ENCODE data around the gene CIB4. TPM values are rescaled to one million over a fixed set of nuclear protein-coding genes. Genes with fewer than 3 reads are reported as not detected.
A peak's percentile ranks its signal among the peaks of the same experiment; 100 is the strongest.

CIB4 gene
- total and polyA plus RNA-seq, 9 of the 15 experiments (the other 6 are each of a cell fraction or from before 2014, with no cell fraction given) = not detected

DNA sequence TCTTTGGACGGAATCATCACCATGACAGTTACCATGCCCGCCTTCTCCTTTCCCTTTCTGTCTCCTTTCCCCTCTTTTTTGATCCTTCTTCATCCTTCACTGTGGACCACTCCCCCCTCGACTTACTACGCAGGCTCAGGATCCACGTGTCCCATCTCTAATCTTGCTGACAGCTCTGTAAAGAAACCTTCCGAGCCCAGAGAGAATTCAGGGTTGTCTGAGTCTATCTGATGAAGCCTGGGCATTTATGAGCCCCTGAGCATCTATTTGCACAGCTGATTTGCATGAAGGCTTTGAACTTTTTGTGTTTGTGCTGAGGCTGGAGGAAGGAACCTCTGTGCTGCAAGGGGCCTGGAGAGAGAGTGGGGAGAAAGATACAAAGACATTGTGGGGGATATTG, 50.7 kb downstream of the CIB4 start:
- no peak for DNase-seq (ENCODE audit: extremely low read depth in 1 of 4, low spot score in 3 of 4)
- Histone ChIP-seq H3K4me1 (replicated peaks in 1 of 2; ENCODE audit: control insufficient read depth in 2 of 2, insufficient read depth in 2 of 2, low read length in 2 of 2) (no peaks in the 10 kb centered on the region; a peak in 2 of 5 replicates), H4K20me1 (replicated peaks; ENCODE audit: control insufficient read depth, insufficient read depth, low read length) (0 out of 2 replicates have a peak, but pooled peaks cover 2% of the 10 kb centered on the region), H3K36me3 (ENCODE audit: control insufficient read depth, insufficient read depth, low read length) (no peaks in the 10 kb centered on the region), H3K4me3 (no peak overlapping the region), H3K4me2 (ENCODE audit: insufficient read depth, low read length) (no peak overlapping the region), H3K79me2 (ENCODE audit: control insufficient read depth, insufficient read depth, low read length) (no peaks in the 10 kb centered on the region), H2AFZ (ENCODE audit: low read depth, low read length) (no peak overlapping the region), H3K27me3 (ENCODE audit: control insufficient read depth in 2 of 2, insufficient read depth in 2 of 2, low read length in 2 of 2) (peaks cover 23 to 52% of the 10 kb centered on the region in 2 experiments; a peak in 4 of 5 replicates), H3K9ac (ENCODE audit: insufficient read depth in 1 of 2, low read depth in 2 of 2, low read length in 2 of 2) (no peak overlapping the region), H3K9me3 (replicated peaks; ENCODE audit: control insufficient read depth, insufficient read depth, low read depth, low read length) (no peaks in the 10 kb centered on the region), H3K9me1 (ENCODE audit: control insufficient read depth, insufficient read depth, low read length) (no peaks in the 10 kb centered on the region), H3K27ac (ENCODE audit: extremely low read depth, low read depth, low read length) (no peak overlapping the region)
- intact Hi-C loops (cut with micrococcal nuclease) = no loop called here
- in situ Hi-C loops (cut with MboI) = no loop called here
- ChIA-PET POLR2A (interaction anchor here (0.6 kb wide), 1 partner anchor 188 kb away, joined by 3 read pairs; no protein-coding TSS in a partner anchor), CTCF (ENCODE audit: low intra/inter-chr PET ratio) (no interaction called here)
- no peak for FAIRE-seq
- BruUV-seq (replicated peaks) = no TSS peak
- 2% methylated on average over 6 of the region's 6 CpGs for WGBS (ENCODE audit: insufficient coverage, low coverage, missing lambda C conversion rate)
- no peak for TF ChIP-seq CHCHD3 (CRISPR knock-in tag; IDR thresholded peaks at IDR 0.05)
- TF ChIP-seq NRF1 (conservative IDR thresholded peaks at IDR 0.05 in 1 of 2, IDR thresholded peaks at IDR 0.05 in 1 of 2) = peak; percentile 63 to 66
- ATAC-seq = no peak

GRCh38 chr2:26588576-26588975, 52.6 kb downstream of the CIB4 start:
- H3K27me3 ChIP-seq (ENCODE audit: control insufficient read depth in 2 of 2, insufficient read depth in 2 of 2, low read length in 2 of 2) = peaks cover 29 to 63% of the 10 kb centered on the region in 2 experiments; a peak in 4 of 5 replicates
- DNase-seq (ENCODE audit: extremely low read depth in 1 of 4, low spot score in 3 of 4) = no peak
- TF ChIP-seq PPARD (CRISPR knock-in tag; IDR thresholded peaks at IDR 0.05) = no peak
- TF ChIP-seq ZNF695 (CRISPR knock-in tag; IDR thresholded peaks at IDR 0.05) = no peak
- TF ChIP-seq KDM5B (IDR thresholded peaks at IDR 0.05; ENCODE audit: insufficient replicate concordance, low read depth, low read length) = no peak
- TF ChIP-seq CC2D1A (IDR thresholded peaks at IDR 0.05) = no peak
- no peak for TF ChIP-seq ZNF395 (CRISPR knock-in tag; IDR thresholded peaks at IDR 0.05)
- TF ChIP-seq MTF1 (CRISPR knock-in tag; IDR thresholded peaks at IDR 0.05; ENCODE audit: borderline replicate concordance) = no peak
- no peak for TF ChIP-seq ZBTB17 (CRISPR knock-in tag; IDR thresholded peaks at IDR 0.05)
- TF ChIP-seq, protein P1, sequence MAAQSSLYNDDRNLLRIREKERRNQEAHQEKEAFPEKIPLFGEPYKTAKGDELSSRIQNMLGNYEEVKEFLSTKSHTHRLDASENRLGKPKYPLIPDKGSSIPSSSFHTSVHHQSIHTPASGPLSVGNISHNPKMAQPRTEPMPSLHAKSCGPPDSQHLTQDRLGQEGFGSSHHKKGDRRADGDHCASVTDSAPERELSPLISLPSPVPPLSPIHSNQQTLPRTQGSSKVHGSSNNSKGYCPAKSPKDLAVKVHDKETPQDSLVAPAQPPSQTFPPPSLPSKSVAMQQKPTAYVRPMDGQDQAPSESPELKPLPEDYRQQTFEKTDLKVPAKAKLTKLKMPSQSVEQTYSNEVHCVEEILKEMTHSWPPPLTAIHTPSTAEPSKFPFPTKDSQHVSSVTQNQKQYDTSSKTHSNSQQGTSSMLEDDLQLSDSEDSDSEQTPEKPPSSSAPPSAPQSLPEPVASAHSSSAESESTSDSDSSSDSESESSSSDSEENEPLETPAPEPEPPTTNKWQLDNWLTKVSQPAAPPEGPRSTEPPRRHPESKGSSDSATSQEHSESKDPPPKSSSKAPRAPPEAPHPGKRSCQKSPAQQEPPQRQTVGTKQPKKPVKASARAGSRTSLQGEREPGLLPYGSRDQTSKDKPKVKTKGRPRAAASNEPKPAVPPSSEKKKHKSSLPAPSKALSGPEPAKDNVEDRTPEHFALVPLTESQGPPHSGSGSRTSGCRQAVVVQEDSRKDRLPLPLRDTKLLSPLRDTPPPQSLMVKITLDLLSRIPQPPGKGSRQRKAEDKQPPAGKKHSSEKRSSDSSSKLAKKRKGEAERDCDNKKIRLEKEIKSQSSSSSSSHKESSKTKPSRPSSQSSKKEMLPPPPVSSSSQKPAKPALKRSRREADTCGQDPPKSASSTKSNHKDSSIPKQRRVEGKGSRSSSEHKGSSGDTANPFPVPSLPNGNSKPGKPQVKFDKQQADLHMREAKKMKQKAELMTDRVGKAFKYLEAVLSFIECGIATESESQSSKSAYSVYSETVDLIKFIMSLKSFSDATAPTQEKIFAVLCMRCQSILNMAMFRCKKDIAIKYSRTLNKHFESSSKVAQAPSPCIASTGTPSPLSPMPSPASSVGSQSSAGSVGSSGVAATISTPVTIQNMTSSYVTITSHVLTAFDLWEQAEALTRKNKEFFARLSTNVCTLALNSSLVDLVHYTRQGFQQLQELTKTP (IDR thresholded peaks at IDR 0.05; ENCODE audit: low read depth in 1 of 2, partially characterized antibody in 2 of 2) = no peak
- TF ChIP-seq L3MBTL2 (IDR thresholded peaks at IDR 0.05) = no peak

More at GRCh38 chr2:26588576-26588975, 52.6 kb downstream of the CIB4 start:
- WGBS (ENCODE audit: insufficient coverage, low coverage, missing lambda C conversion rate) = 2% methylated on average over 5 of the region's 6 CpGs
- FAIRE-seq (no peak), ATAC-seq (no peak; the same call in 2 of the 3 replicates)
- H3K4me2 ChIP-seq (ENCODE audit: insufficient read depth, low read length) = no peak overlapping the region
- no peaks in the 10 kb centered on the region for H3K36me3 ChIP-seq (ENCODE audit: control insufficient read depth, insufficient read depth, low read length)
- no peaks in the 10 kb centered on the region for H3K79me2 ChIP-seq (ENCODE audit: control insufficient read depth, insufficient read depth, low read length)
- CTCF ChIA-PET (ENCODE audit: low intra/inter-chr PET ratio) = no interaction called here
- no peak overlapping the region for H3K4me3 ChIP-seq
- H4K20me1 ChIP-seq (replicated peaks; ENCODE audit: control insufficient read depth, insufficient read depth, low read length) = 0 out of 2 replicates have a peak, but pooled peaks cover 9% of the 10 kb centered on the region
- no TSS peak for BruUV-seq (replicated peaks)
- POLR2A ChIA-PET = interaction anchor here (0.6 kb wide), 1 partner anchor 45 kb away, joined by 3 read pairs; no protein-coding TSS in a partner anchor
- no peaks in the 10 kb centered on the region for H3K9me3 ChIP-seq (replicated peaks; ENCODE audit: control insufficient read depth, insufficient read depth, low read depth, low read length)
- intact Hi-C loops (cut with micrococcal nuclease) = no loop called here
- no peaks in the 10 kb centered on the region for H3K9me1 ChIP-seq (ENCODE audit: control insufficient read depth, insufficient read depth, low read length)
- in situ Hi-C loops (cut with MboI) = no loop called here
- no peak overlapping the region for H3K27ac ChIP-seq (ENCODE audit: extremely low read depth, low read depth, low read length)
- H3K9ac ChIP-seq (ENCODE audit: insufficient read depth in 1 of 2, low read depth in 2 of 2, low read length in 2 of 2) = no peak overlapping the region
- H3K4me1 ChIP-seq (replicated peaks in 1 of 2; ENCODE audit: control insufficient read depth in 2 of 2, insufficient read depth in 2 of 2, low read length in 2 of 2) = no peaks in the 10 kb centered on the region; a peak in 2 of 5 replicates
- H2AFZ ChIP-seq (ENCODE audit: low read depth, low read length) = no peak overlapping the region
